WTC11 (cell line): Measurements from ENCODE around the gene ZNF574. TPM values are rescaled to one million over a fixed set of nuclear protein-coding genes. Genes with fewer than 3 reads are reported as not detected.

Experiments used
- ATAC-seq: fragments of 200-7000 bp; cut with Tn5 transposase; 2 replicates; pipeline ENCODE4 v1.10.0; 2021; ENCODE audit warnings: mild to moderate bottlenecking, moderate library complexity
- CTCF ChIA-PET: fragments of 300-600 bp; sonication (Branson Sonifier 250); formaldehyde crosslinking; loops from one replicate; lab custom pipeline; 2021; ENCODE audit warnings: antibody characterized with exemption; lab: Charles Lee
- POLR2A ChIA-PET: fragments of 350-600 bp; sonication (Branson Sonifier 250); formaldehyde crosslinking; loops from one replicate; lab custom pipeline; 2021; ENCODE audit warnings: antibody characterized with exemption; lab: Charles Lee
- DNase-seq: peaks from one replicate; pipeline ENCODE4 v3.0.0; 2021; ENCODE audit warnings: low spot score
- H3K27ac Mint-ChIP-seq: 2 replicates; pipeline ENCODE4 v1.8.0; 2021; ENCODE audit warnings: mixed read lengths
- H3K27me3 Mint-ChIP-seq: 2 replicates; pipeline ENCODE4 v1.8.0; 2021; ENCODE audit warnings: low read depth, mild to moderate bottlenecking, moderate library complexity, mixed read lengths
- H3K36me3 Mint-ChIP-seq: 2 replicates; pipeline ENCODE4 v1.8.0; 2021; ENCODE audit warnings: mixed read lengths
- H3K4me1 Mint-ChIP-seq: 2 replicates; pipeline ENCODE4 v1.8.0; 2022; ENCODE audit warnings: mixed read lengths
- H3K4me3 Mint-ChIP-seq: 2 replicates; pipeline ENCODE4 v1.8.0; 2021; ENCODE audit warnings: mild to moderate bottlenecking, moderate library complexity, mixed read lengths
- H3K9me3 Mint-ChIP-seq: 2 replicates; pipeline ENCODE4 v1.8.0; 2021; ENCODE audit warnings: mixed read lengths
- CBFB ChIP-seq: sonication (generic); formaldehyde crosslinking; IDR thresholded peaks from 2 replicates; pipeline ENCODE4 v1.8.1; 2022; ENCODE audit warnings: mild to moderate bottlenecking, low read depth, missing genetic modification reagents
- CREM ChIP-seq: sonication (generic); formaldehyde crosslinking; IDR thresholded peaks from 2 replicates; pipeline ENCODE4 v1.8.1; 2022; ENCODE audit warnings: mild to moderate bottlenecking, missing genetic modification reagents, moderate library complexity
- FOXK1 ChIP-seq: sonication (generic); formaldehyde crosslinking; IDR thresholded peaks from 2 replicates; pipeline ENCODE4 v1.8.0; 2022; ENCODE audit warnings: mild to moderate bottlenecking, moderate library complexity, missing genetic modification reagents
- GTF2I ChIP-seq: fragments of 250-450 bp; sonication (Bioruptor Pico); conservative IDR thresholded peaks from 2 replicates; pipeline ENCODE4 v1.4.0; 2021; ENCODE audit warnings: mild to moderate bottlenecking
- HMGA2 ChIP-seq: fragments of 250-450 bp; sonication (Bioruptor Pico); IDR thresholded peaks from 2 replicates; pipeline ENCODE4 v1.4.0; 2021; ENCODE audit warnings: mild to moderate bottlenecking, moderate library complexity
- MXD4 ChIP-seq: fragments of 250-450 bp; sonication (Bioruptor Pico); IDR thresholded peaks from 2 replicates; pipeline ENCODE4 v1.8.0; 2021; ENCODE audit warnings: mild to moderate bottlenecking, moderate library complexity, borderline replicate concordance
- NFATC4 ChIP-seq: fragments of 250-450 bp; sonication (Bioruptor Pico); IDR thresholded peaks from 2 replicates; pipeline ENCODE4 v1.9.0; 2021; ENCODE audit warnings: mild to moderate bottlenecking
- SMAD4 ChIP-seq: sonication (generic); formaldehyde crosslinking; IDR thresholded peaks from 2 replicates; pipeline ENCODE4 v1.8.0; 2022; ENCODE audit warnings: mild to moderate bottlenecking, missing genetic modification reagents
- SOX15 ChIP-seq: fragments of 250-450 bp; sonication (Bioruptor Pico); IDR thresholded peaks from 2 replicates; pipeline ENCODE4 v1.9.0; 2021; ENCODE audit warnings: mild to moderate bottlenecking
- SP1 ChIP-seq: sonication (generic); formaldehyde crosslinking; conservative IDR thresholded peaks from 2 replicates; pipeline ENCODE4 v1.8.1; 2022; ENCODE audit warnings: missing genetic modification reagents
- ZNF232 ChIP-seq: sonication (generic); formaldehyde crosslinking; IDR thresholded peaks from 2 replicates; pipeline ENCODE4 v1.8.0; 2022; ENCODE audit warnings: mild to moderate bottlenecking, missing genetic modification reagents
- ZNF263 ChIP-seq: sonication (generic); formaldehyde crosslinking; IDR thresholded peaks from 2 replicates; pipeline ENCODE4 v1.8.1; 2022; ENCODE audit warnings: low read depth, mild to moderate bottlenecking, moderate library complexity, missing genetic modification reagents
- ZNF396 ChIP-seq: fragments of 250-450 bp; sonication (Bioruptor Pico); IDR thresholded peaks from 2 replicates; pipeline ENCODE4 v1.8.0; 2021; ENCODE audit warnings: mild to moderate bottlenecking, moderate library complexity, borderline replicate concordance
- total RNA-seq: library from RNA; stranded (reverse); gene quantifications from 3 replicates; pipeline ENCODE4 v1.2.3, GENCODE V29; 2021
- TF ChIP-seq, protein P1 (sequence below): sonication (generic); formaldehyde crosslinking; IDR thresholded peaks from 2 replicates; pipeline ENCODE4 v1.8.1; 2023; ENCODE audit warnings: mild to moderate bottlenecking, missing genetic modification reagents
- TF ChIP-seq, protein P2 (sequence below): fragments of 250-450 bp; sonication (Bioruptor Pico); IDR thresholded peaks from 2 replicates; pipeline ENCODE4 v1.8.0; 2021; ENCODE audit warnings: mild to moderate bottlenecking
- TF ChIP-seq, protein P3 (sequence below): sonication (generic); formaldehyde crosslinking; conservative IDR thresholded peaks from 2 replicates; pipeline ENCODE4 v1.8.1; 2022; ENCODE audit warnings: mild to moderate bottlenecking, missing genetic modification reagents
- TF ChIP-seq, protein P4 (sequence below): fragments of 200-600 bp; IDR thresholded peaks from 2 replicates; pipeline ENCODE4 v1.8.0; 2022; ENCODE audit warnings: antibody characterized with exemption
- TF ChIP-seq, protein P5 (sequence below): sonication (generic); formaldehyde crosslinking; IDR thresholded peaks from 2 replicates; pipeline ENCODE4 v1.8.0; 2022; ENCODE audit warnings: mild to moderate bottlenecking, missing genetic modification reagents
- TF ChIP-seq, protein P6 (sequence below): sonication (generic); formaldehyde crosslinking; conservative IDR thresholded peaks from 2 replicates; pipeline ENCODE4 v1.8.1; 2023; ENCODE audit warnings: mild to moderate bottlenecking, low read depth, missing genetic modification reagents, moderate library complexity

The ZNF574 gene
- total RNA-seq, 1 experiment from 2014 or later: 30.6 TPM

DNA sequence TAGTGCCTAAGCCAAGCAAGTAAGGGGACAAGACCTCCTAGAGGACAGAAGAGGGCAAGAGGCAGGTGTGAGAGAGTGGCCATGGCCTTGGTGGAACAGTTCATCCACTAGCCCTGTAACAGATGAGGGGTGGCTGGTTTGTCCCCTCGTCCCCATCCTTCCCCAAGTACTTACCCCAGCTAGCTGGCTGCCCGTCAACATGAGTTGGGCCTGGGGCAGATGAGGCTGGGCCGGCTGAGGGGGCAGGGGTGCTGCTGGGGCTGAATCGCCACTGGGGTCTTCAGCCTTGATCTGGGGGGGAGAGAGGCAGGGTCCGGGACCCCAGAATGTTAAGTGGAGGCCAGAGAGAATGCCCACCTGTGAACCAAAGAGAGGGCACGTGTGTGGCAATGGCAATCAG is 41.1 kb downstream of the ZNF574 start (continued):
- TF ChIP-seq, protein P1, sequence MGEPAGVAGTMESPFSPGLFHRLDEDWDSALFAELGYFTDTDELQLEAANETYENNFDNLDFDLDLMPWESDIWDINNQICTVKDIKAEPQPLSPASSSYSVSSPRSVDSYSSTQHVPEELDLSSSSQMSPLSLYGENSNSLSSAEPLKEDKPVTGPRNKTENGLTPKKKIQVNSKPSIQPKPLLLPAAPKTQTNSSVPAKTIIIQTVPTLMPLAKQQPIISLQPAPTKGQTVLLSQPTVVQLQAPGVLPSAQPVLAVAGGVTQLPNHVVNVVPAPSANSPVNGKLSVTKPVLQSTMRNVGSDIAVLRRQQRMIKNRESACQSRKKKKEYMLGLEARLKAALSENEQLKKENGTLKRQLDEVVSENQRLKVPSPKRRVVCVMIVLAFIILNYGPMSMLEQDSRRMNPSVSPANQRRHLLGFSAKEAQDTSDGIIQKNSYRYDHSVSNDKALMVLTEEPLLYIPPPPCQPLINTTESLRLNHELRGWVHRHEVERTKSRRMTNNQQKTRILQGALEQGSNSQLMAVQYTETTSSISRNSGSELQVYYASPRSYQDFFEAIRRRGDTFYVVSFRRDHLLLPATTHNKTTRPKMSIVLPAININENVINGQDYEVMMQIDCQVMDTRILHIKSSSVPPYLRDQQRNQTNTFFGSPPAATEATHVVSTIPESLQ (CRISPR knock-in tag): no peak

DNA sequence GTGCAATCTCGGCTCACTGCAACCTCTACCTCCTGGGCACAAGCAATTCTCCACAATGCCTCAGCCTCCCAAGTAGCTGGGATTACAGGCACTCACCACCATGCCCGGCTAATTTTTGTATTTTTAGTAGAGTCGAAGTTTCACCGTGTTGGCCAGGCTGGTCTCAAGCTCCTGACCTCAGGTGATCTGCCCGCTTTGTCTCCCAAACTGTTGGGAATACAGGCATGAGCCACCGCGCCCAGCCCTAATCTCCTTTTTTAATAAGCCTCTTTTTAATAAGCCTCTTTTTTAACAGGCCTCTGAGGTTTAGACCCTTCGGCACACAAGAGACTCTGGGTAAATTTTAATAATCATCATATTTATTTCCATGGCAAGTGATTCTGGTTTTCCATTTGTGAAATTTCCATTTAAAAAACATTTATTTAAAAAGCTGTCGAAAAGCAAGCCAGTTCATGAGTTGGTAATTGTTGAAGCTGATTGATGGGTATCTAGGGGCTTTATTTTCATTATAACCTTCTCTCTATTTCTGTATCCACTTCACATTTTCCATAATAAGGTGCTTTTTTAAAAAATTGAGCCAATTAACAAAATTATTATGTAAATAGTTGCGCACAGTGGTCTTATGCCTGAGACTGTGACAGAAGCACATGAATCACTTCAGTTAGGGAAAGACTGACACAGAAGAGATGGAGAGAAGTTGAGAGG is 44.5 kb downstream of the ZNF574 start:
- no peak for DNase-seq
- peaks cover 12% of the 10 kb centered on the region; the same call in 1 of the 2 replicates for H3K4me1 Mint-ChIP-seq
- H3K9me3 Mint-ChIP-seq: peaks cover 4% of the 10 kb centered on the region
- H3K36me3 Mint-ChIP-seq: peaks cover 3% of the 10 kb centered on the region; the same call in 1 of the 2 replicates
- no peak for ATAC-seq
- POLR2A ChIA-PET: interaction anchor here (0.6 kb wide), 1 partner anchor 325 kb away, joined by 3 read pairs; no protein-coding TSS in a partner anchor
- TF ChIP-seq, protein P2, sequence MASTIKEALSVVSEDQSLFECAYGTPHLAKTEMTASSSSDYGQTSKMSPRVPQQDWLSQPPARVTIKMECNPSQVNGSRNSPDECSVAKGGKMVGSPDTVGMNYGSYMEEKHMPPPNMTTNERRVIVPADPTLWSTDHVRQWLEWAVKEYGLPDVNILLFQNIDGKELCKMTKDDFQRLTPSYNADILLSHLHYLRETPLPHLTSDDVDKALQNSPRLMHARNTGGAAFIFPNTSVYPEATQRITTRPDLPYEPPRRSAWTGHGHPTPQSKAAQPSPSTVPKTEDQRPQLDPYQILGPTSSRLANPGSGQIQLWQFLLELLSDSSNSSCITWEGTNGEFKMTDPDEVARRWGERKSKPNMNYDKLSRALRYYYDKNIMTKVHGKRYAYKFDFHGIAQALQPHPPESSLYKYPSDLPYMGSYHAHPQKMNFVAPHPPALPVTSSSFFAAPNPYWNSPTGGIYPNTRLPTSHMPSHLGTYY (CRISPR knock-in tag): no peak
- TF ChIP-seq HMGA2 (CRISPR knock-in tag) (no peak), SMAD4 (CRISPR knock-in tag) (no peak), CREM (no peak), ZNF263 (CRISPR knock-in tag) (no peak), CBFB (CRISPR knock-in tag) (no peak), NFATC4 (CRISPR knock-in tag) (no peak), SP1 (no peak), ZNF232 (CRISPR knock-in tag) (no peak), ZNF396 (CRISPR knock-in tag) (no peak), SOX15 (CRISPR knock-in tag) (no peak), FOXK1 (CRISPR knock-in tag) (no peak), GTF2I (CRISPR knock-in tag) (no peak), MXD4 (CRISPR knock-in tag) (no peak)
- TF ChIP-seq, protein P3, sequence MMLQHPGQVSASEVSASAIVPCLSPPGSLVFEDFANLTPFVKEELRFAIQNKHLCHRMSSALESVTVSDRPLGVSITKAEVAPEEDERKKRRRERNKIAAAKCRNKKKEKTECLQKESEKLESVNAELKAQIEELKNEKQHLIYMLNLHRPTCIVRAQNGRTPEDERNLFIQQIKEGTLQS: no peak
- TF ChIP-seq, protein P4, sequence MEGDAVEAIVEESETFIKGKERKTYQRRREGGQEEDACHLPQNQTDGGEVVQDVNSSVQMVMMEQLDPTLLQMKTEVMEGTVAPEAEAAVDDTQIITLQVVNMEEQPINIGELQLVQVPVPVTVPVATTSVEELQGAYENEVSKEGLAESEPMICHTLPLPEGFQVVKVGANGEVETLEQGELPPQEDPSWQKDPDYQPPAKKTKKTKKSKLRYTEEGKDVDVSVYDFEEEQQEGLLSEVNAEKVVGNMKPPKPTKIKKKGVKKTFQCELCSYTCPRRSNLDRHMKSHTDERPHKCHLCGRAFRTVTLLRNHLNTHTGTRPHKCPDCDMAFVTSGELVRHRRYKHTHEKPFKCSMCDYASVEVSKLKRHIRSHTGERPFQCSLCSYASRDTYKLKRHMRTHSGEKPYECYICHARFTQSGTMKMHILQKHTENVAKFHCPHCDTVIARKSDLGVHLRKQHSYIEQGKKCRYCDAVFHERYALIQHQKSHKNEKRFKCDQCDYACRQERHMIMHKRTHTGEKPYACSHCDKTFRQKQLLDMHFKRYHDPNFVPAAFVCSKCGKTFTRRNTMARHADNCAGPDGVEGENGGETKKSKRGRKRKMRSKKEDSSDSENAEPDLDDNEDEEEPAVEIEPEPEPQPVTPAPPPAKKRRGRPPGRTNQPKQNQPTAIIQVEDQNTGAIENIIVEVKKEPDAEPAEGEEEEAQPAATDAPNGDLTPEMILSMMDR: no peak
- TF ChIP-seq, protein P5, sequence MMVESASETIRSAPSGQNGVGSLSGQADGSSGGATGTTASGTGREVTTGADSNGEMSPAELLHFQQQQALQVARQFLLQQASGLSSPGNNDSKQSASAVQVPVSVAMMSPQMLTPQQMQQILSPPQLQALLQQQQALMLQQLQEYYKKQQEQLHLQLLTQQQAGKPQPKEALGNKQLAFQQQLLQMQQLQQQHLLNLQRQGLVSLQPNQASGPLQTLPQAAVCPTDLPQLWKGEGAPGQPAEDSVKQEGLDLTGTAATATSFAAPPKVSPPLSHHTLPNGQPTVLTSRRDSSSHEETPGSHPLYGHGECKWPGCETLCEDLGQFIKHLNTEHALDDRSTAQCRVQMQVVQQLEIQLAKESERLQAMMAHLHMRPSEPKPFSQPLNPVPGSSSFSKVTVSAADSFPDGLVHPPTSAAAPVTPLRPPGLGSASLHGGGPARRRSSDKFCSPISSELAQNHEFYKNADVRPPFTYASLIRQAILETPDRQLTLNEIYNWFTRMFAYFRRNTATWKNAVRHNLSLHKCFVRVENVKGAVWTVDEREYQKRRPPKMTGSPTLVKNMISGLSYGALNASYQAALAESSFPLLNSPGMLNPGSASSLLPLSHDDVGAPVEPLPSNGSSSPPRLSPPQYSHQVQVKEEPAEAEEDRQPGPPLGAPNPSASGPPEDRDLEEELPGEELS (CRISPR knock-in tag): no peak
- TF ChIP-seq, protein P6, sequence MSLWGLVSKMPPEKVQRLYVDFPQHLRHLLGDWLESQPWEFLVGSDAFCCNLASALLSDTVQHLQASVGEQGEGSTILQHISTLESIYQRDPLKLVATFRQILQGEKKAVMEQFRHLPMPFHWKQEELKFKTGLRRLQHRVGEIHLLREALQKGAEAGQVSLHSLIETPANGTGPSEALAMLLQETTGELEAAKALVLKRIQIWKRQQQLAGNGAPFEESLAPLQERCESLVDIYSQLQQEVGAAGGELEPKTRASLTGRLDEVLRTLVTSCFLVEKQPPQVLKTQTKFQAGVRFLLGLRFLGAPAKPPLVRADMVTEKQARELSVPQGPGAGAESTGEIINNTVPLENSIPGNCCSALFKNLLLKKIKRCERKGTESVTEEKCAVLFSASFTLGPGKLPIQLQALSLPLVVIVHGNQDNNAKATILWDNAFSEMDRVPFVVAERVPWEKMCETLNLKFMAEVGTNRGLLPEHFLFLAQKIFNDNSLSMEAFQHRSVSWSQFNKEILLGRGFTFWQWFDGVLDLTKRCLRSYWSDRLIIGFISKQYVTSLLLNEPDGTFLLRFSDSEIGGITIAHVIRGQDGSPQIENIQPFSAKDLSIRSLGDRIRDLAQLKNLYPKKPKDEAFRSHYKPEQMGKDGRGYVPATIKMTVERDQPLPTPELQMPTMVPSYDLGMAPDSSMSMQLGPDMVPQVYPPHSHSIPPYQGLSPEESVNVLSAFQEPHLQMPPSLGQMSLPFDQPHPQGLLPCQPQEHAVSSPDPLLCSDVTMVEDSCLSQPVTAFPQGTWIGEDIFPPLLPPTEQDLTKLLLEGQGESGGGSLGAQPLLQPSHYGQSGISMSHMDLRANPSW (CRISPR knock-in tag): no peak
- no peak overlapping the region for H3K27ac Mint-ChIP-seq
- CTCF ChIA-PET: interaction anchor here (1.0 to 1.3 kb wide), 2 partner anchors 12 to 85 kb away, joined by 4 to 7 read pairs; no protein-coding TSS in a partner anchor
- H3K27me3 Mint-ChIP-seq: peaks cover 8% of the 10 kb centered on the region
- H3K4me3 Mint-ChIP-seq: no peak overlapping the region
